GM19025 (cell line): Measurements from ENCODE around the gene DNAH6.
"Not testable (repeated sequence)": the region's sequence is repeated elsewhere in the genome, so short reads cannot be mapped to it uniquely, and the experiment has no call there.

Experiments
- ATAC-seq: cut with Tn5 transposase; IDR thresholded peaks from one replicate; pipeline ENCODE4 v1.9.1; 2021; ENCODE audit warnings: mild to moderate bottlenecking, low read depth, moderate library complexity; ENCODE audit not compliant: unreplicated experiment

DNAH6 gene

GRCh38 chr2:84858123-84858522, 341.8 kb downstream of the DNAH6 start:
- ATAC-seq = no peak

DNA sequence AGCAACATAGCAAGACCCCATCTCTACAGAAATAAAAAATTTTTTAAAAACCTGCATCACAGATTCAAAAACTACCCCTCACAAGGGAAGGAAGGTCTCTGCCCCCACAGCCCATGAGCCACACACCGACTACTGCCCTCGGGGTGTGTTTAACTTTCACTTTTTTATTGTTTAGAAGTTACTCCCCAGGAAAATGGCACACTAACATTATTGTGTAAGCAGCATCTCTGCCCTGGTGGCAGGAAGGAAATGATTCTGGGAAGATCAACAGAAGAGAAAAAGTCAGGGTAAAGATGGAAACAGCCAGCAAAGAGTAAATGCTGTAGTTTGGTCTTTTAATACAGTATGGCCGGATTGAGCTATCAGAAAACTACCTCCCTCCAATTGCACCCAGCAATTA, 342.6 kb downstream of the DNAH6 start:
- ATAC-seq = no peak

GRCh38 chr2:84861539-84861938, 345.2 kb downstream of the DNAH6 start:
- ATAC-seq = no peak

DNA sequence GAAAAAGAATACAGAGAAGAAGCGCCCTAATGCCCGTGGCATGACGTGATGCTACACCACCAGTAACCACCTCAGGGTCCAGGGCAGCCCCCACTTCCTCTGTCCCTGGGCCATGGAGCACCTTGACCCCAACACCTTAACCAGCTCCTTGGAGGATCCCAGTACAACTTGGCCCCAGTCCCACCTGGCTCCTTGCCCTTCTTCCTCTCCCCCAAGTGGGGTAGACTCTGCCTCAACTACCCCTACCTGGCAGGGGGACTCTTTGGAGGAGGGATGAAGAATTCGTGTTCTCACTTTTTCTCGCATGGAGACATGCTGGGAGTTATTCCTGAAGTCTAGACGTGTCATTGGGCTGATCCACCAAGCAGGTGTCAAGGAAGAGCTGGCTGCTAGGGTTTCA, 345.7 kb downstream of the DNAH6 start:
- ATAC-seq = no peak

DNA sequence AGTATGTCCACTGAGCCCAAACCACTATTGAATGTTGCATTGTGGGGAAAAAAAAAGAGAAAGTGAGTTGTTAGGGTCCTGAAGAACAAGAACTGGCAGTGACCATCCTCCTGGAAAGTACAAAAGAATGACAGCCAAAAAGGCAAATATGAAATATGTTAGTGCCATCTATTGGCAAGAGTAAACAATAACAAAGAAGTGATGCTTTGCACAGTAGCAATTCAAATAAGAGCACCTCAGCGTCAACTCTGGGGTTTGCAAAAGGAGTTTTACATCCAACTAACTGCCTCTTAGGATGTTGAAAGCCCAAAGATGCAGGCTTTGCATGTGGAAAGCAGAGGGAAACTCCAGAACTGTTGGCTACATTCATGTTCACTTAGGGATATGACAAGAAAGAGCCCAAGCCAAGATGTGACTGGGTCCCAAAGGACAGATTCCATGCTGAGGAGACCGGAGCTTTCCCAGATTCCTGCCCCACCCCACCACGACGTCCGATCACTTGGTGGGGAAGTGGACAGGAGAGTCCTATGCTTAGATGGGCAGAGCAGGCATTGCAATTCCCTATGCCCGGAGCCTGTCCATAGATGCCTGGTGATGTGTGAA, 349.0 kb downstream of the DNAH6 start:
- ATAC-seq = no peak

GRCh38 chr2:84866122-84866521, 349.8 kb downstream of the DNAH6 start:
- ATAC-seq = no peak

DNA sequence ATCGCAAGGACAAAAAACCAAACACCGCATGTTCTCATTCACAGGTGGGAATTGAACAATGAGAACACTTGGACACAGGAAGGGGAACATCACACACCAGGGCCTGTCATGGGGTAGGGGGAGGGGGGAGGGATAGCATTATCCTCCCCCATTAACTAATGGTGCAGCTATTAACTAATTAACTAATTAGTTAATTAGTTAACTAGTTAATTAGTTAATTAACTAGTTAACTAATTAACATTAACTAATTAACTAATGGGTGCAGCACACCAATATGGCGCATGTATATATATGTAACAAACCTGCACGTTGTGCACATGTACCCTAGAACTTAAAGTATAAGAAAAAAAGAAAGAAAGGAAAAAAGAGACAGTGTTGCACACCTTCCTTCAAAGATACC, 352.0 kb downstream of the DNAH6 start:
- ATAC-seq = not testable (repeated sequence)
